ENCODE data around the gene SEPTIN8.

SEPTIN8 gene

GRCh38 chr5:132734687-132735086 lies 42.4 kb downstream of the SEPTIN8 start:
- H3K27me3 Mint-ChIP-seq = peaks cover 18% of the 10 kb centered on the region
- peaks cover 5% of the 10 kb centered on the region for H3K36me3 Mint-ChIP-seq (ENCODE audit: low read depth)
- H3K9me3 Mint-ChIP-seq = no peaks in the 10 kb centered on the region
- peaks cover 10% of the 10 kb centered on the region for H3K4me1 Mint-ChIP-seq (ENCODE audit: low read depth)
- no peak overlapping the region for H3K27ac Mint-ChIP-seq
- no peak overlapping the region for H3K4me3 Mint-ChIP-seq
- intact Hi-C loops (cut with micrococcal nuclease) = no loop called here

DNA sequence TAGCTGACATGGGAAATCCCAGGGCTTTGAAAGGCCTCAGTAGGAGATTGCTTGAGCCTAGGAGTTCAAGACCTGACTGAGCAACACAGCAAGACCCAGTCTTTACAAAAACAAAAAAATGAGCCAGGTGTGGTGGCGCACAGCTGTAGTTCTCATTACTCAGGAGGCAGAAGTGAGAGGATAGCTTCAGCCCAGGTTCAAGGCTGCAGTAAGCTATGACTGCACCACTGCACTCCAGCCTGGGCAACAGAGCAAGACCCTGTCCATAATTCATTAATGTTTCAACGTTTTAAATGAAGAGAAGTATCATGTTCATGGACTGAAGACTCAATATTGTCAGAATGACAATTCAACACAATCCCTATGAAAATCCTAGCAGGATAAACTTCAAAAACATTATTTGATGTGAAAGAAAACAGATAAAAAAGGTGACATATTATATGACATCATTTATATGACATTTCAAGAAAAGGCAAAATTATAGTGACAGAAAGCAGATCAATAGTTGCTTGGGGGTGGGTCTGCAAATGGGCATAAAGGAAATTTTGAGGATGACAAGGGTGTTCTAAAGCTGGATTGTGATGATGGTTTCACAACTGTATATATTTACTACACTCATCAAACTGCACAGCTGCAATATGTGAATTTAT lies 43.4 kb downstream of the SEPTIN8 start:
- Mint-ChIP-seq H3K27me3 (peaks cover 12% of the 10 kb centered on the region), H3K4me3 (no peak overlapping the region), H3K4me1 (ENCODE audit: low read depth) (peaks cover 10% of the 10 kb centered on the region), H3K9me3 (no peaks in the 10 kb centered on the region), H3K27ac (no peak overlapping the region), H3K36me3 (ENCODE audit: low read depth) (peaks cover 5% of the 10 kb centered on the region)
- intact Hi-C loops (cut with micrococcal nuclease) = no loop called here

- H3K36me3 Mint-ChIP-seq (ENCODE audit: low read depth) = no peaks in the 10 kb centered on the region
- no peaks in the 10 kb centered on the region for H3K4me1 Mint-ChIP-seq (ENCODE audit: low read depth)
- no peak overlapping the region for H3K4me3 Mint-ChIP-seq
- H3K27ac Mint-ChIP-seq = no peak overlapping the region
- H3K9me3 Mint-ChIP-seq = no peaks in the 10 kb centered on the region
- H3K27me3 Mint-ChIP-seq = peaks cover 3% of the 10 kb centered on the region
- intact Hi-C loops (cut with micrococcal nuclease) = no loop called here
Observed at GRCh38 chr5:132729896-132730295, 47.1 kb downstream of the SEPTIN8 start.

DNA sequence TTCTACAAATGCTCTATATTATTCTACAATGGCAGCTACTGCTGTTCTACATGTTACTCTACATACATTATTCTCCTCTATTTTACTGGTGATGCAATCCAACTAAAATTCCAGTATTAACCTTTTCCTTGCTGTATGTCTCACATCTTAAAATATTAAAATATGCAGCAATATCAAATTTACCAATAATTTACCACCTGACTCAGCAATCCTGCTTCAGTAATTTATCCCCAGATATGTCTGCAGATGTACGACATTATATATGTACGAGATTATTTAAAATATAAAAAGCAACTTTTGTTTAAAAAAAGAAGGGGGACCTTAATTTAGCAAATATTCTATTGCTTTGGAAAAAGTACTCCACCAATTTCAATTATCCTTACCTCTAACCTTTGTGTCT lies 51.3 kb downstream of the SEPTIN8 start:
- H3K36me3 Mint-ChIP-seq (ENCODE audit: low read depth) = no peaks in the 10 kb centered on the region
- H3K9me3 Mint-ChIP-seq = no peaks in the 10 kb centered on the region
- no peak overlapping the region for H3K27ac Mint-ChIP-seq
- H3K27me3 Mint-ChIP-seq = peaks cover 3% of the 10 kb centered on the region
- H3K4me1 Mint-ChIP-seq (ENCODE audit: low read depth) = no peaks in the 10 kb centered on the region
- H3K4me3 Mint-ChIP-seq = no peak overlapping the region
- intact Hi-C loops (cut with micrococcal nuclease) = no loop called here

- no peaks in the 10 kb centered on the region for H3K27me3 Mint-ChIP-seq
- no peaks in the 10 kb centered on the region for H3K36me3 Mint-ChIP-seq (ENCODE audit: low read depth)
- H3K27ac Mint-ChIP-seq = no peak overlapping the region
- no peaks in the 10 kb centered on the region for H3K9me3 Mint-ChIP-seq
- no peak overlapping the region for H3K4me3 Mint-ChIP-seq
- no peaks in the 10 kb centered on the region for H3K4me1 Mint-ChIP-seq (ENCODE audit: low read depth)
- intact Hi-C loops (cut with micrococcal nuclease) = loop anchor here (10.0 kb wide), 1 partner anchor 194 kb away; no protein-coding TSS in a partner anchor
Observed at GRCh38 chr5:132718544-132719312, 58.3 kb downstream of the SEPTIN8 start.

DNA sequence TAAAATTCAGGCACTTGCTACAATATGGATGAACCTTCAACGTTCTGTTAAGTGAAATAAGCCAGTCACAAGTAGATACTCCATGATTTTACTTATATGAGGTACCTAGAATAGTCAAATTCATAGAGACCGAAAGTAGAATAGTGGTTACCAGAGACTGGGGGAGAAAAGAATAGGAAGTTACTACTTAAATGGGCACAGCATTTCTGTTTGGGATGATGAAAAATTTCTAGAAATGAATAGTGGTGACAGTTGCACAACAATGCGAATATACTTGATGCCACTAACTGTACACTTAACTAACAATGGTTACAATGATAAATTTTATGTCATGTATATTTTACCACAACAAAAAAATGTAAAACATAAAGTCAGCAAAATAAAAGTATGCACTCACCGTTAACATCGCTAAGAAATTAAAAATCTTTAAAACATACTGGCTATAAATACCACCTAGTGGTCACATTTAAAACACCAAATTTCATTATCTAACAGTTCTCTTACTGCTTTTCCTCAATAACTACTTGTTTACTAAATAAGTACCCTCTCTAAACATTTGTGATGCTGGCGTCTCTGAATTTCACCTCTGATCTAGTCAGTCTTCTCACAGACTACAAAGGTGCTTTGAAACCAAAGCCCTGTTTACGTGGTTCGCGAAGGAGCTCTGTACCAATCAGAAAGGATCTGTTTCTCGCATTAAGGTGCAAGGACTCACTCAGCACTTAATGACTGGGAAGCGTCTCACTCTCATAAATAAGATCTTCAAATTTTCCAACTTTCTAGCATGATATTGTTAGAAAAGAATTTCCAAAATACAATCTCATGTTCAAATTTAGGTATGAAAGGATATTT lies 62.4 kb downstream of the SEPTIN8 start:
- Mint-ChIP-seq H3K4me3 (no peak overlapping the region), H3K9me3 (no peaks in the 10 kb centered on the region), H3K36me3 (ENCODE audit: low read depth) (no peaks in the 10 kb centered on the region), H3K4me1 (ENCODE audit: low read depth) (no peaks in the 10 kb centered on the region), H3K27ac (no peak overlapping the region), H3K27me3 (no peaks in the 10 kb centered on the region)
- intact Hi-C loops (cut with micrococcal nuclease) = loop anchor here (5.0 to 10.0 kb wide), 2 partner anchors 190 to 327 kb away; no protein-coding TSS in a partner anchor

DNA sequence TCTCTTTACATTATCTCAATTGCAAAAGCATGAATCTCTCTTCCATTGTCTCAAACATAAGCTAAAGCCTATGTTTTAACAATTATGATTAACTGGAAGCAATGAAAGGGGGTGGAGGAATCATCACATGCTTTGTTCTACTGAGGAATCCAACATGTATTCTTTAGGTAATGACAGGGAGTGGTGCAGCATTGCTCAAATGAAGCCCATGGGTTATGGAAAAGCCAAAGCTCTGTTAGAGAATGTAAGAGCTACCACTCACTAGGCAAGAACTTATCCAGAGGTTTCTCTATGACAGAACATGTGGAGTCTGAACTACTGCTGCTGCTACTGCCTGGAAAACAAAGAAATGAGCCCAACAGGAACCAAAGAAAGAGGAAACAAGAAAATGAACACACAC lies 68.4 kb downstream of the SEPTIN8 start:
- H3K36me3 Mint-ChIP-seq (ENCODE audit: low read depth) = no peaks in the 10 kb centered on the region
- H3K27me3 Mint-ChIP-seq = no peaks in the 10 kb centered on the region
- H3K27ac Mint-ChIP-seq = peak overlapping the region; percentile 46
- peaks cover 6% of the 10 kb centered on the region for H3K4me1 Mint-ChIP-seq (ENCODE audit: low read depth)
- H3K4me3 Mint-ChIP-seq = no peak overlapping the region
- intact Hi-C loops (cut with micrococcal nuclease) = no loop called here
- no peaks in the 10 kb centered on the region for H3K9me3 Mint-ChIP-seq

- H3K27me3 Mint-ChIP-seq = no peaks in the 10 kb centered on the region
- no peaks in the 10 kb centered on the region for H3K9me3 Mint-ChIP-seq
- intact Hi-C loops (cut with micrococcal nuclease) = no loop called here
- H3K27ac Mint-ChIP-seq = no peak overlapping the region
- H3K4me1 Mint-ChIP-seq (ENCODE audit: low read depth) = peaks cover 6% of the 10 kb centered on the region
- H3K36me3 Mint-ChIP-seq (ENCODE audit: low read depth) = no peaks in the 10 kb centered on the region
- no peak overlapping the region for H3K4me3 Mint-ChIP-seq
Observed at GRCh38 chr5:132704875-132705274, 72.2 kb downstream of the SEPTIN8 start.
